Measurements from ENCODE around the gene UNC79.

The UNC79 gene

DNA sequence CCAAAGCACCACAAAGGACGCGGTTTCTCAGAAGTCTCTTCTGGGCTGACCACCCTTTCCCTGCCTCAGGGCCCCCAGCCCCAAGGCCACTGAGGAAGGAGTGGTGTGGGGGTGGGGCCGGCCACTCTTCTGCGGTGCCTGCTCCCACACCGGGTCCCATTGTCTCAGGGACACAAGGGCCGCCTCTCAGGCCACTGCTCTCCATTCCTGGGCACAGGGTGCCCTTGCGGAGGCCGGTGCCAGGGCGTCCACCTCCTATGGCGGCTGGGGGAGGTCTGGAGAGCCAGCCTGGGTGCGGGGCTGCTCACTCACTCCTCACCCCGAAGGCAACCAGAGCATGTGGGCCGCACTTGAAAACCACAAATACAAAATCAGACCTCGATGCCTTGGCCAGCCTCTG, 313.4 kb downstream of the UNC79 start:
- TF ChIP-seq, protein P1, sequence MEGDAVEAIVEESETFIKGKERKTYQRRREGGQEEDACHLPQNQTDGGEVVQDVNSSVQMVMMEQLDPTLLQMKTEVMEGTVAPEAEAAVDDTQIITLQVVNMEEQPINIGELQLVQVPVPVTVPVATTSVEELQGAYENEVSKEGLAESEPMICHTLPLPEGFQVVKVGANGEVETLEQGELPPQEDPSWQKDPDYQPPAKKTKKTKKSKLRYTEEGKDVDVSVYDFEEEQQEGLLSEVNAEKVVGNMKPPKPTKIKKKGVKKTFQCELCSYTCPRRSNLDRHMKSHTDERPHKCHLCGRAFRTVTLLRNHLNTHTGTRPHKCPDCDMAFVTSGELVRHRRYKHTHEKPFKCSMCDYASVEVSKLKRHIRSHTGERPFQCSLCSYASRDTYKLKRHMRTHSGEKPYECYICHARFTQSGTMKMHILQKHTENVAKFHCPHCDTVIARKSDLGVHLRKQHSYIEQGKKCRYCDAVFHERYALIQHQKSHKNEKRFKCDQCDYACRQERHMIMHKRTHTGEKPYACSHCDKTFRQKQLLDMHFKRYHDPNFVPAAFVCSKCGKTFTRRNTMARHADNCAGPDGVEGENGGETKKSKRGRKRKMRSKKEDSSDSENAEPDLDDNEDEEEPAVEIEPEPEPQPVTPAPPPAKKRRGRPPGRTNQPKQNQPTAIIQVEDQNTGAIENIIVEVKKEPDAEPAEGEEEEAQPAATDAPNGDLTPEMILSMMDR (conservative IDR thresholded peaks at IDR 0.05; ENCODE audit: low read depth, low read length), result no peak
- no peak overlapping the region for H3K4me3 ChIP-seq (ENCODE audit: low read depth, low read length)
- DNase-seq (ENCODE audit: low read depth), result no peak

DNA sequence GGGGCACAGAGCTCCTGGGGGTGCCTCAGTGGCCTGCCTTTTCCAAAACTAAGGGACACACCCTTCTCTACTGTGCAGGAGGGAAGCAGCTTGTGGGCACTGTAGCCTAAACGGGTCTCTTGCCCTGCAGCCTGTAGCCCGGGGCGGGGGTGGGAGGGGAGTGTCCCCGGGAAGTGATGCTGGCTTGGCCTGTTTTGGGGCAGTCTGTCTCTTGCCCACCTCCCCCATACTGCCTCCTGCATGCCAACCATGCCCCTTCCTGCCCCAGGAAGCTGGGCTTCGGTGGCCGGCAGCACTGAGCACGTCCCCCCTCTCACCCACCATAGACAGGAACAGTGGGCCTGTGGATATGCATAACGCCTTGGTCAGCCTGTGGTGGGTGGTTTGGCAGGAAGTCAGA, 314.1 kb downstream of the UNC79 start:
- TF ChIP-seq, protein P1 (conservative IDR thresholded peaks at IDR 0.05; ENCODE audit: low read depth, low read length), result no peak
- H3K4me3 ChIP-seq (ENCODE audit: low read depth, low read length), result no peak overlapping the region
- DNase-seq (ENCODE audit: low read depth), result no peak

DNA sequence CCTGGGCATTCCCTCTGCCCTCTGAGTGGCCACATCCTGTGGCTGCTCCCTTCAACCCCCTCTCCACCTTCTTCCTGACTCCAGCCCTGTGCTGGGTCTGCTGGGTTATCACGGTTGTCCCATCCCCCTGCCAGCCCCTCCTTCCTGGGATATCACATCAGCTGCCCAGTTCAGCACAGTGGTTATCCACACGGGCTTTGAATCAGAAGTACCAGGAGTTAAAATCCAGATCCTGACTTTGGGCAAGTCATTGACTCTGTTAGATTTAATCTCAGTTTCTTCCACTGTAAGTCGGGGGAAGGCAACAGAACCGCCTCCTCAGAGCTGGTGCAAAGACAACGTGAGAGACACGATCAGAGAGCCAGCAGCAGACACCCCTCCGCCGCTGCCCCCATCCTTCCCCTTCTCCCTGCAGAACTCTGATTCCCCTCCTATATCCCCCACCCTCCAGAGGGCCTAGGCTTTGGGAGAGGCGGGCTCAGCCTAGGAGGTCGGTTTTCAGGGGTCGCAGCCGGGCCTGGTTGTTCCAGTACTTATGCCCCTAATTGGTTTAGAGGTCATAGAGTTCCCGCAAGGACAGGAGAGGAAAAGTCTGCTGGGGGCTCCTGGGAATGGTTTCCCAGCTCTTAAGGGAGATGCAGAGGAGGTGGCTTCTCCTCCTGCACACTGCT, 315.0 kb downstream of the UNC79 start:
- no peak overlapping the region for H3K4me3 ChIP-seq (ENCODE audit: low read depth, low read length)
- no peak for DNase-seq (ENCODE audit: low read depth)
- TF ChIP-seq, protein P1 (conservative IDR thresholded peaks at IDR 0.05; ENCODE audit: low read depth, low read length), result no peak

DNA sequence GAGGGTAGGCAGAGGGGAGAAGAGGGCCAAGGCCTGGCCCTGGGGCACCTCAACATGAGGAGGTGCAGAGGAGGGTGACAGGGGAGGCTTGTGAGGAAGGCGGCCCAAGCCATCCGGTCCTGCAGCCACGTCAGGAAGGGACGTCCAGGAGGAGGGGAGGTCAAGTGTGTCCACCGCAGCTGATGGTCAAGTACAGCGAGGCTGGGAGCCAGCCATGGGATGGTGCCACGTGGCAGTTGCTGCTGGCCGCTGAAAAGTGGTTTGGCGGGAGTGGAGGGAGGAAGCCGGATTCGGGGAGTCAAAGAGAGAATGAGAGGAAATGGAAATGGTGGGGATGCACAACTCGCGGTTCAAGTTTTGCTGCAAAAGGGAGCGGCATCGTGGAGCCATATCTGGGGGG, 316.4 kb downstream of the UNC79 start:
- no peak overlapping the region for H3K4me3 ChIP-seq (ENCODE audit: low read depth, low read length)
- TF ChIP-seq, protein P1 (conservative IDR thresholded peaks at IDR 0.05; ENCODE audit: low read depth, low read length), result no peak
- DNase-seq (ENCODE audit: low read depth), result no peak

DNA sequence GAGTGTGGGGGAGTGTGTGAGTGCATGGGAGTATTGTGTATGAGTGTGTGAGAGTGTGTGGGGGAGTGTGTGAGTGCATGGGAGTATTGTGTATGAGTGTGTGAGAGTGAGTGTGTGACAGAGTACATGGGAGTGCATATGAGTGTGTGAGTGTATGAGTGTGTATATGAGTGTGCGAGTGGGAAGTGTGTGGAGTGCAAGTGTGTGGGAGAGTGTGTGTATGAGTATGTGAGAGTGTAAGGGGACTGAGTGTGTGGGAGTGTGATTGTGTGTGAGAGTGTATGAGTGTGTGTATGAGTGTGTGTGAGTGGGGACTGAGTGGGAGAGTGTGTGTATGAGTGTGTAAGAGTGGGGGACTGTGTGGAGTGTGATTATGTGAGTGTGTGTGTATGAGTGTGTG, 316.8 kb downstream of the UNC79 start:
- TF ChIP-seq, protein P1 (conservative IDR thresholded peaks at IDR 0.05; ENCODE audit: low read depth, low read length), result no peak
- DNase-seq (ENCODE audit: low read depth), result no peak
- no peak overlapping the region for H3K4me3 ChIP-seq (ENCODE audit: low read depth, low read length)

DNA sequence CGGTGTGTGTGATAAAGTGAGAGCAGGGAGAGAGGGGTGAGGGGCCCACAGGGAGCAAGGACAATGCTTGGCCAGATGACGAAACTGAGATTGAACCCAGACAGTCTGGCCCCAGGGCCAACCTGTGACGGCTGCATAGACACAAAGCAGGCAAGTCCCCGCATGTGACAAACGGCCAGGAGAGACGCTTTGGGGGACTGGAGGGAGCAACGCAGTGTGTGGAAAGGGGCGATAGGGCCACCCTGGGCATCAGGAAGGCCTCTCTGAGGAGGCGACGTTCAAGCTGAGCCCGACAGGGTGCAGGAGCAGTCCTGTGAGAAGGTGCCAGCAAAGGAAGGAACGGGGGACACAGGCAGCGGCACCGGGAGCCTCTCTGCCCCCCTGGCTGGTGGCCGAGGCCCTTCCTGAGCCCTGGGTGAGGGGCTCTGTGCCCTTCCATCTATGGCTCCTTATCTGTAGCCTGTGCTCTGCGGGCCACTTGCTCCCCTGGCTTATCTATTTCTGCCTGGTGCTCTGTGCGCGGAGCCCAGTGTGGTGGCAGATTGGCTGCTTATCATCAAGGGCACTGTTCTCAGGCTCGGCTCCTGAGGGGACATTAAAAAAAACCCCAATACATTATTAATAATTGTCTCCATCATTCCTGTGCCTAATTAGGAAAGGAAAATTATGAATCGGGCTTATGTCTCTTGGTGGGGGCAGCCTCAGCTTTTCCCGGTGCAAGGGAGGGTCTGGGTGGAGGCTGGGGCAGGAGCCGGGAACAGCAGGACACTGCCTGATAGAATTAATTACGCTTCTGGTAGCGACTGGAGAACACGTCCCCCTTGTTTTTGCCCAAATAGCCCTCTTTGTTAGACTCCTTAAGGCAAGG, 317.7 kb downstream of the UNC79 start:
- H3K4me3 ChIP-seq (ENCODE audit: low read depth, low read length), result no peak overlapping the region
- DNase-seq (ENCODE audit: low read depth), result no peak
- TF ChIP-seq, protein P1 (conservative IDR thresholded peaks at IDR 0.05; ENCODE audit: low read depth, low read length), result no peak
